H1 (cell line): ENCODE measurements around the gene KRT17. TPM values are rescaled to one million over a fixed set of nuclear protein-coding genes. Genes with fewer than 3 reads are reported as not detected.

ENCODE experiments used
- CTCF ChIA-PET: fragments of 300-600 bp; sonication (Branson Sonifier 250); formaldehyde crosslinking; loops from one replicate; lab custom pipeline; 2021; ENCODE audit not compliant: partially characterized antibody; lab: Charles Lee
- POLR2A ChIA-PET: fragments of 300-600 bp; sonication (Branson Sonifier 250); formaldehyde crosslinking; loops from one replicate; lab custom pipeline; 2021; ENCODE audit warnings: inconsistent platforms; ENCODE audit not compliant: partially characterized antibody; lab: Charles Lee
- DNase-seq, 2 experiments: peaks; one replicate each; pipeline versions ENCODE4 v3.0.0 to v3.0.0-alpha.2; 2010 to 2022; ENCODE audit warnings: low spot score in 2 of 2, low read depth in 1 of 2, mixed read lengths in 1 of 2
- FAIRE-seq: peaks from 2 replicates; lab custom pipeline; 2011; peaks lifted over from hg19 to GRCh38; lab: Jason Lieb, UNC
- H2AFZ ChIP-seq: 2 replicates; pipeline ENCODE4 v1.8.1; 2012; ENCODE audit warnings: low read length, inconsistent platforms
- H2AK5ac ChIP-seq: 2 replicates; pipeline ENCODE4 v1.6.1; 2013; ENCODE audit warnings: low read depth, low read length
- H2BK120ac ChIP-seq: replicated peaks from 2 replicates; pipeline ENCODE3; 2013; ENCODE audit warnings: low read depth, low read length, inconsistent platforms
- H2BK12ac ChIP-seq: 2 replicates; pipeline ENCODE4 v1.6.1; 2013; ENCODE audit warnings: low read depth, low read length
- H2BK15ac ChIP-seq: 2 replicates; pipeline ENCODE4 v1.6.1; 2013; ENCODE audit warnings: low read length
- H2BK20ac ChIP-seq: 2 replicates; pipeline ENCODE4 v1.6.1; 2013; ENCODE audit warnings: low read length
- H2BK5ac ChIP-seq: 2 replicates; pipeline ENCODE4 v1.6.1; 2013; ENCODE audit warnings: low read depth, low read length
- H3K14ac ChIP-seq: 2 replicates; pipeline ENCODE4 v1.6.1; 2013; ENCODE audit warnings: inconsistent platforms; ENCODE audit not compliant: insufficient read length
- H3K18ac ChIP-seq: 2 replicates; pipeline ENCODE4 v1.6.1; 2013; ENCODE audit warnings: low read length; ENCODE audit errors: extremely low read depth
- H3K23ac ChIP-seq: 2 replicates; pipeline ENCODE4 v1.6.1; 2013; ENCODE audit warnings: inconsistent platforms; ENCODE audit not compliant: insufficient read length
- H3K23me2 ChIP-seq: 2 replicates; pipeline ENCODE4 v1.6.1; 2013; ENCODE audit warnings: low read depth, low read length
- H3K27ac ChIP-seq: 2 replicates; pipeline ENCODE4 v1.6.1; 2011; ENCODE audit warnings: low read depth, low read length, inconsistent platforms
- H3K27me3 ChIP-seq, 4 experiments: replicated peaks in 1 of 4; 1 replicate in 1 of 4; 2 replicates in 3 of 4; pipeline versions ENCODE4 v1.6.1 to v1.8.1; 2011 to 2013; ENCODE audit warnings: low read length in 3 of 4, mild to moderate bottlenecking in 3 of 4, inconsistent platforms in 2 of 4, mixed read lengths in 2 of 4, moderate library complexity in 1 of 4; ENCODE audit not compliant: control insufficient read depth in 3 of 4, insufficient read depth in 3 of 4; ENCODE audit errors: extremely low read depth in 1 of 4
- H3K36me3 ChIP-seq, 4 experiments: 2 replicates each; pipeline versions ENCODE4 v1.6.1 to v1.8.1; 2011 to 2013; ENCODE audit warnings: mild to moderate bottlenecking in 4 of 4, low read length in 3 of 4, moderate library complexity in 2 of 4, control low read depth in 1 of 4, inconsistent platforms in 1 of 4; ENCODE audit not compliant: insufficient read depth in 4 of 4, control insufficient read depth in 2 of 4
- H3K4ac ChIP-seq: replicated peaks from 2 replicates; pipeline ENCODE3; 2013; ENCODE audit warnings: low read length, low read depth, mixed read lengths, inconsistent platforms; ENCODE audit not compliant: insufficient read length
- H3K4me1 ChIP-seq, 4 experiments: replicated peaks in 1 of 4; 1 replicate in 1 of 4; 2 replicates in 3 of 4; pipeline versions ENCODE4 v1.6.1 to v1.8.1; 2011 to 2013; ENCODE audit warnings: low read length in 3 of 4, inconsistent platforms in 2 of 4, mixed read lengths in 1 of 4; ENCODE audit not compliant: insufficient read depth in 4 of 4, control insufficient read depth in 3 of 4
- H3K4me2 ChIP-seq, 2 experiments: 2 replicates each; pipeline versions ENCODE4 v1.6.1 to v1.8.1; 2011 to 2013; ENCODE audit warnings: low read depth in 2 of 2, low read length in 2 of 2, control low read depth in 1 of 2, inconsistent platforms in 1 of 2, mild to moderate bottlenecking in 1 of 2; ENCODE audit not compliant: insufficient read depth in 1 of 2
- H3K4me3 ChIP-seq, 4 experiments: fragments of 200-600, 300-600 bp in 1 of 4; sonication (generic), shearing (Covaris generic), sonication (Bioruptor Twin) in 1 of 4; 2 replicates each; pipeline versions ENCODE4 v1.5.1 to v1.8.1; 2011 to 2016; ENCODE audit warnings: low read length in 4 of 4, low read depth in 3 of 4, control low read depth in 2 of 4, inconsistent platforms in 2 of 4, mild to moderate bottlenecking in 2 of 4, mixed read lengths in 1 of 4, moderate library complexity in 1 of 4; ENCODE audit not compliant: insufficient read depth in 2 of 4; ENCODE audit errors: extremely low read depth in 1 of 4
- H3K56ac ChIP-seq: replicated peaks from 2 replicates; pipeline ENCODE3; 2013; ENCODE audit warnings: low read depth, mild to moderate bottlenecking, mixed read lengths, low read length, inconsistent platforms; ENCODE audit not compliant: insufficient read length
- H3K79me1 ChIP-seq: 2 replicates; pipeline ENCODE4 v1.6.1; 2013; ENCODE audit warnings: low read depth, low read length, control low read depth
- H3K79me2 ChIP-seq, 2 experiments: 2 replicates each; pipeline versions ENCODE4 v1.6.1 to v1.8.1; 2012 to 2013; ENCODE audit warnings: low read length in 2 of 2, mild to moderate bottlenecking in 2 of 2, inconsistent platforms in 1 of 2; ENCODE audit not compliant: insufficient read depth in 2 of 2, control insufficient read depth in 1 of 2
- H3K9ac ChIP-seq, 4 experiments: replicated peaks in 1 of 4; 1 replicate in 1 of 4; 2 replicates in 3 of 4; pipeline versions ENCODE4 v1.6.1 to v1.8.1; 2011 to 2013; ENCODE audit warnings: low read depth in 3 of 4, low read length in 3 of 4, control low read depth in 2 of 4, mild to moderate bottlenecking in 2 of 4, moderate library complexity in 2 of 4, inconsistent platforms in 1 of 4; ENCODE audit errors: extremely low read depth in 1 of 4
- H3K9me3 ChIP-seq, 2 experiments: 2 replicates each; pipeline versions ENCODE4 v1.6.1 to v1.8.1; 2012 to 2013; ENCODE audit warnings: mild to moderate bottlenecking in 2 of 2, moderate library complexity in 2 of 2, control low read depth in 1 of 2, inconsistent platforms in 1 of 2, low read depth in 1 of 2, low read length in 1 of 2, mixed read lengths in 1 of 2; ENCODE audit not compliant: insufficient read depth in 2 of 2
- H4K20me1 ChIP-seq, 2 experiments: replicated peaks in 1 of 2; 2 replicates each; pipeline versions ENCODE3 to v1.8.1; 2011 to 2013; ENCODE audit warnings: inconsistent platforms in 2 of 2, low read length in 2 of 2, mild to moderate bottlenecking in 1 of 2; ENCODE audit not compliant: insufficient read depth in 2 of 2, control insufficient read depth in 1 of 2
- H4K5ac ChIP-seq: 2 replicates; pipeline ENCODE4 v1.6.1; 2013; ENCODE audit warnings: low read length, low read depth, mixed read lengths, inconsistent platforms; ENCODE audit not compliant: insufficient read length
- H4K8ac ChIP-seq: 2 replicates; pipeline ENCODE4 v1.8.0; 2013; ENCODE audit warnings: mild to moderate bottlenecking, moderate library complexity, low read length, inconsistent platforms; ENCODE audit not compliant: insufficient read depth; ENCODE audit errors: extremely low read depth
- H4K91ac ChIP-seq: replicated peaks from 2 replicates; pipeline ENCODE3; 2013; ENCODE audit warnings: low read length, mixed read lengths, inconsistent platforms; ENCODE audit not compliant: insufficient read length
- ASH2L ChIP-seq: fragments of 200-600, 300-600 bp; sonication (generic); IDR thresholded peaks from one replicate; pipeline ENCODE4 v1.7.1; 2017; ENCODE audit warnings: low read length
- BRCA1 ChIP-seq: IDR thresholded peaks from 2 replicates; pipeline ENCODE4 v1.6.1; 2012; ENCODE audit warnings: low read depth, low read length, improper control_type of control experiment
- EGR1 ChIP-seq: IDR thresholded peaks from 2 replicates; pipeline ENCODE4 v1.6.1; 2011; ENCODE audit warnings: low read depth, low read length, borderline replicate concordance
- KDM5A ChIP-seq: fragments of 200-600 bp; IDR thresholded peaks from 2 replicates; pipeline ENCODE4 v1.7.1; 2012; ENCODE audit warnings: mild to moderate bottlenecking, low read length, inconsistent platforms, mixed read lengths
- MAFK ChIP-seq: IDR thresholded peaks from 2 replicates; pipeline ENCODE4 v1.6.1; 2012; ENCODE audit warnings: low read depth, mild to moderate bottlenecking, improper control_type of control experiment, low read length
- POLR2AphosphoS5 ChIP-seq: IDR thresholded peaks from 2 replicates; pipeline ENCODE4 v1.6.1; 2011; ENCODE audit warnings: low read depth, low read length
- POU5F1 ChIP-seq: IDR thresholded peaks from 2 replicates; pipeline ENCODE4 v1.6.1; 2011; ENCODE audit warnings: low read depth, mild to moderate bottlenecking, low read length, moderate library complexity
- RFX5 ChIP-seq: IDR thresholded peaks from 2 replicates; pipeline ENCODE4 v1.6.1; 2011; ENCODE audit warnings: low read depth, low read length, improper control_type of control experiment, borderline replicate concordance
- SIN3A ChIP-seq, 2 experiments: IDR thresholded peaks in 1 of 2; conservative IDR thresholded peaks in 1 of 2; 2 replicates each; pipeline ENCODE4 v1.6.1; 2011 to 2012; ENCODE audit warnings: low read length in 2 of 2, improper control_type of control experiment in 1 of 2, low read depth in 1 of 2, mild to moderate bottlenecking in 1 of 2
- TAF7 ChIP-seq: optimal IDR thresholded peaks from 2 replicates; pipeline ENCODE3; 2011; ENCODE audit warnings: low read depth, mild to moderate bottlenecking, inconsistent platforms, low read length, moderate library complexity, borderline replicate concordance
- TBP ChIP-seq: IDR thresholded peaks from 2 replicates; pipeline ENCODE4 v1.6.1; 2011; ENCODE audit warnings: low read depth, low read length, improper control_type of control experiment
- ZNF274 ChIP-seq: IDR thresholded peaks from 2 replicates; pipeline ENCODE4 v1.7.0; 2012; ENCODE audit warnings: low read length, borderline replicate concordance; ENCODE audit errors: extremely low read depth
- WGBS, 2 experiments: shearing (Covaris generic) in 1 of 2; methylation state at CpG; one replicate each; pipeline versions ENCODE4 v1.1.6 to v1.1.7; 2013 to 2015; ENCODE audit warnings: low lambda C conversion rate in 2 of 2, mixed read lengths in 2 of 2, inconsistent platforms in 1 of 2, low coverage in 1 of 2, missing lambda C conversion rate in 1 of 2; ENCODE audit not compliant: insufficient replicate concordance in 2 of 2, insufficient coverage in 1 of 2, insufficient read length in 1 of 2; ENCODE audit errors: extremely low coverage in 1 of 2, missing lambda C conversion rate in 1 of 2; 5-methylcytosine and 5-hydroxymethylcytosine counted together
- polyA plus RNA-seq, 7 experiments: library from polyadenylated mRNA; depleted of rRNA in 3 of 7; stranded (reverse) in 5 of 7; unstranded in 2 of 7; fragments of >200 nt in 5 of 7; fragments of 200-250 nt in 2 of 7; gene quantifications; 1 replicate in 5 of 7; 2 replicates in 1 of 7; 4 replicates in 1 of 7; pipeline versions ENCODE4 v1.2.1 to v1.2.3, GENCODE V29; 2011 to 2013; ENCODE audit warnings: missing spikeins in 2 of 7, mixed read lengths in 2 of 7
- total RNA-seq: library from RNA; stranded (reverse); fragmentation: NEBNext Ultra II Directional; extraction: Animal tissue kit (Norgen Biotek cat#: 25700); gene quantifications from 2 replicates; pipeline ENCODE4 v1.2.1, GENCODE V29; 2021

KRT17 gene
- total and polyA plus RNA-seq, 2 of the 8 experiments (the other 6 are each of a cell fraction or from before 2014, with no cell fraction given) = 0.50 to 0.95 TPM

DNA sequence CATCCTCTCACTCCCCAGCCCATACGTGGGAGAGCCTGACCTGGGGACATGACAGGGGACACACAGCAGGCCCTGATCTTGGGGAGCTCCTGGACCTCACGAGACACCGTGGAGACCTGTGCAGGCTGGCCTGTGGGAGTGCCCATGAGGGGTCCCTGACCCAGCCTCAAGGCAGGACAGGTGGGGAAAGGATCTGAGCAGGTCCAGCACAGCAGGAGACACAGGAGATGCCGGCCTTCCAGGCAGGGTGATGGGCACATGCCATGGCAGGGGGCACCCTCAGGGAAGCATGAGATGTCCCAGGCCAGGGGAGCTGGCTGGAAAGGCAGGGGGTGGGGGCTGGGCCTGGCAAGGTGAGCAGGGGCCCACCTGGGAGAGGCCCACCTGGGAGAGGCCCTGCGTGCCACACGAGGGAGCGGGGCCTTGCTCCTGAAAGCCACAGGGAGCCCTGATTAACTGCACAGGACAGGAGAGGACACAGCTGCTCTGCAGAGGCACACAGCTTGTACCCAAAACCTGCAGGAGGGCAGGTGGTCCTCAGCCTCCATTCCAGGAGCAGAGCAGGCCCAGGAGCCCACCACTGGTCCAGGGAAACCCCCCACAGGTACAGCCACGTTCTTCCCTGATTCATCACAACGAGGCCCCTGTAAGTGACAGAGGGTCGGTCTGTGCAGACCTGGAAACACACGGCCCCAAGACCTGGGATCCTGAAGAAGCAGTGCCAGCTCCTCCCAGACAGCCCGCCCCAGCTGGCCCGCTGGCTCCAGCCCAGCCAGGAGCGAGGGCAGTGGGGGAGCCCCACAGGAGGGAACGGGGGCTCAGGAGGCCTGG is 26.6 kb upstream of the KRT17 start:
- Histone ChIP-seq H2AFZ (no peak overlapping the region), H3K4me3 (no peak overlapping the region), H3K18ac (no peak overlapping the region), H3K23me2 (peaks cover 17% of the 10 kb centered on the region; the same call in 1 of the 2 replicates), H3K56ac (no peak overlapping the region), H3K23ac (no peak overlapping the region), H3K9ac (no peak overlapping the region), H2BK15ac (no peak overlapping the region), H4K91ac (no peak overlapping the region), H2AK5ac (no peak overlapping the region), H2BK5ac (no peak overlapping the region; the same call in 1 of the 2 replicates), H4K8ac (no peak overlapping the region), H4K20me1 (peaks cover 0 to 8% of the 10 kb centered on the region in 2 experiments), H2BK20ac (no peak overlapping the region), H3K14ac (no peak overlapping the region), H3K4ac (peak overlapping the region; percentile 53), H3K27me3 (no peaks in the 10 kb centered on the region; a peak in 2 of 7 replicates), H2BK12ac (0 out of 2 replicates have a peak overlapping the region, but pooled peaks have one; percentile 99), H3K36me3 (no peaks in the 10 kb centered on the region), H3K4me1 (peaks cover 0 to 19% (median 13%) of the 10 kb centered on the region in 4 experiments; a peak in 6 of 7 replicates), H3K27ac (no peak overlapping the region), H2BK120ac (no peak overlapping the region), H3K79me2 (no peaks in the 10 kb centered on the region), H3K9me3 (no peaks in the 10 kb centered on the region), H3K4me2 (no peak overlapping the region), H3K79me1 (no peaks in the 10 kb centered on the region), H4K5ac (no peak overlapping the region)
- ChIA-PET CTCF (interaction anchor here (0.7 to 20.4 kb wide), 13 partner anchors 10 to 251 kb away, joined by 3 to 492 read pairs (median 17); partner anchors contain the start of gene KRT17), POLR2A (interaction anchor here (0.7 to 4.1 kb wide), 4 partner anchors 39 to 135 kb away, joined by 3 to 23 read pairs (median 8); partner anchors contain the start of genes EIF1, JUP and KRT19)
- FAIRE-seq = no peak
- DNase-seq = no peak
- WGBS, 2 experiments = 85% methylated on average over 13 of the region's 15 CpGs; no CpG with 5 or more reads in 1 of the 2 experiments
- TF ChIP-seq ZNF274 = no peak
- no peak for TF ChIP-seq BRCA1
- no peak for TF ChIP-seq MAFK
- TF ChIP-seq SIN3A (conservative IDR thresholded peaks at IDR 0.05 in 1 of 2, IDR thresholded peaks at IDR 0.05 in 1 of 2; ENCODE audit: low read depth in 1 of 2, low read length in 2 of 2) = no peak
- no peak for TF ChIP-seq POU5F1
- no peak for TF ChIP-seq KDM5A
- TF ChIP-seq TAF7 = no peak
- no peak for TF ChIP-seq ASH2L
- TF ChIP-seq RFX5 = no peak
- TF ChIP-seq POLR2AphosphoS5 = no peak
- TF ChIP-seq EGR1 = no peak
- no peak for TF ChIP-seq TBP
